ENCODE measurements around the gene DUSP7.

Gene DUSP7

DNA sequence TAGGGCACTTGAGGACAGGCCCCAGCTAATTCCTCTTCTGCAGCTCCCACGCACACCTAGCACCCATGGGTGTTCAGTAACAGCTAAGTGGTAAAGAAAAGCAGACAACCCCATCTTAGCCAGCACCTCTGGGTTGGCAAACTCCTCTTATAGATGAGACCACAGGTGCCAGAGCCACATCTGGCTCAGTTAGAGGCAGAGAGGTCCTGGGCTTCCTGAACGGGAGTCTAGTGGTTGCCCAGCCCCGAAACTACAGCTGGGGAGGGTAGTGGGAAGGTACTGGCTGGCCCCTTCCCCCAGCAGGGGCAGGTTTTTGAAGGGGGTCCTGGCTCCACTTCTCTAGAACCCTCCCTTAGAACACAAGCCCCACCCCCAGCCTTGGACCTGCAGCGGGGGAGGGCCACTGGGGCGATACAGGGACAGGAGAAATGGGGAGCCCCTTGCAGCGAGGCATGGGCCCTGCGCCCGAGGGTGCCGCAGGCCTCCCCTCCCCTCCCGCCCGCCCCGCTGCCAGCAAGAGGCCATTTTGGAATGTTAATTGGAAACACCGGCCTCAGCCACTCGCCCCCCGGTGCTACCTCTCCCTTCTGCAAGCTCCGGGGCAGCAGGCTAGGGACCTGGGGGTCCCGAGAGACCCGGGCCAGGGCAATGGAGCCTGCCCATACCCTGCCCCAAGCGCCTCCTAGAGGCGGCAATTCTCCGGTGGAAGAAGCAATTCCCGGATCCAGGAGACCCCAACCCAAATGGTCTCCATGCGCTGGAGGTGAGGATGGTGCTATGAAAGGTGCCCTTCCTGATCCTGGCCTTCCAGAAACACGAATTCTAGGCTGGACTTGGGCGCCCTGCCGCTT is 1.5 kb downstream of the DUSP7 start:
- Histone ChIP-seq H3K9me3 (ENCODE audit: control insufficient read depth, insufficient read depth, low read length) (no peaks in the 10 kb centered on the region), H3K27me3 (ENCODE audit: control insufficient read depth, low read length) (no peaks in the 10 kb centered on the region), H3K4me3 (ENCODE audit: low read length) (peak overlapping the region; percentile 76), H3K9me2 (replicated peaks; ENCODE audit: control insufficient read depth, low read length) (no peaks in the 10 kb centered on the region), H3K27ac (ENCODE audit: low read depth, low read length) (peak overlapping the region; percentile 34), H3K4me1 (ENCODE audit: control insufficient read depth, low read length) (peaks cover 43% of the 10 kb centered on the region), H3K4me2 (ENCODE audit: low read length) (peak overlapping the region; percentile 64), H3F3A (ENCODE audit: control insufficient read depth, insufficient read depth) (peaks cover 9% of the 10 kb centered on the region), H4K20me1 (ENCODE audit: control insufficient read depth, insufficient read depth, low read depth, low read length) (0 out of 2 replicates have a peak, but pooled peaks cover 4% of the 10 kb centered on the region), H3K36me3 (ENCODE audit: control insufficient read depth, low read length) (peaks cover 47% of the 10 kb centered on the region), H3K79me2 (ENCODE audit: control insufficient read depth, low read length) (peaks cover 55% of the 10 kb centered on the region)
- TF ChIP-seq, protein P1, sequence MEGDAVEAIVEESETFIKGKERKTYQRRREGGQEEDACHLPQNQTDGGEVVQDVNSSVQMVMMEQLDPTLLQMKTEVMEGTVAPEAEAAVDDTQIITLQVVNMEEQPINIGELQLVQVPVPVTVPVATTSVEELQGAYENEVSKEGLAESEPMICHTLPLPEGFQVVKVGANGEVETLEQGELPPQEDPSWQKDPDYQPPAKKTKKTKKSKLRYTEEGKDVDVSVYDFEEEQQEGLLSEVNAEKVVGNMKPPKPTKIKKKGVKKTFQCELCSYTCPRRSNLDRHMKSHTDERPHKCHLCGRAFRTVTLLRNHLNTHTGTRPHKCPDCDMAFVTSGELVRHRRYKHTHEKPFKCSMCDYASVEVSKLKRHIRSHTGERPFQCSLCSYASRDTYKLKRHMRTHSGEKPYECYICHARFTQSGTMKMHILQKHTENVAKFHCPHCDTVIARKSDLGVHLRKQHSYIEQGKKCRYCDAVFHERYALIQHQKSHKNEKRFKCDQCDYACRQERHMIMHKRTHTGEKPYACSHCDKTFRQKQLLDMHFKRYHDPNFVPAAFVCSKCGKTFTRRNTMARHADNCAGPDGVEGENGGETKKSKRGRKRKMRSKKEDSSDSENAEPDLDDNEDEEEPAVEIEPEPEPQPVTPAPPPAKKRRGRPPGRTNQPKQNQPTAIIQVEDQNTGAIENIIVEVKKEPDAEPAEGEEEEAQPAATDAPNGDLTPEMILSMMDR (IDR thresholded peaks at IDR 0.05; ENCODE audit: low read depth, low read length, poor library complexity, severe bottlenecking): peak; percentile 77
- TF ChIP-seq EZH2phosphoT487 (IDR thresholded peaks at IDR 0.05; ENCODE audit: borderline replicate concordance, low read length): no peak

DNA sequence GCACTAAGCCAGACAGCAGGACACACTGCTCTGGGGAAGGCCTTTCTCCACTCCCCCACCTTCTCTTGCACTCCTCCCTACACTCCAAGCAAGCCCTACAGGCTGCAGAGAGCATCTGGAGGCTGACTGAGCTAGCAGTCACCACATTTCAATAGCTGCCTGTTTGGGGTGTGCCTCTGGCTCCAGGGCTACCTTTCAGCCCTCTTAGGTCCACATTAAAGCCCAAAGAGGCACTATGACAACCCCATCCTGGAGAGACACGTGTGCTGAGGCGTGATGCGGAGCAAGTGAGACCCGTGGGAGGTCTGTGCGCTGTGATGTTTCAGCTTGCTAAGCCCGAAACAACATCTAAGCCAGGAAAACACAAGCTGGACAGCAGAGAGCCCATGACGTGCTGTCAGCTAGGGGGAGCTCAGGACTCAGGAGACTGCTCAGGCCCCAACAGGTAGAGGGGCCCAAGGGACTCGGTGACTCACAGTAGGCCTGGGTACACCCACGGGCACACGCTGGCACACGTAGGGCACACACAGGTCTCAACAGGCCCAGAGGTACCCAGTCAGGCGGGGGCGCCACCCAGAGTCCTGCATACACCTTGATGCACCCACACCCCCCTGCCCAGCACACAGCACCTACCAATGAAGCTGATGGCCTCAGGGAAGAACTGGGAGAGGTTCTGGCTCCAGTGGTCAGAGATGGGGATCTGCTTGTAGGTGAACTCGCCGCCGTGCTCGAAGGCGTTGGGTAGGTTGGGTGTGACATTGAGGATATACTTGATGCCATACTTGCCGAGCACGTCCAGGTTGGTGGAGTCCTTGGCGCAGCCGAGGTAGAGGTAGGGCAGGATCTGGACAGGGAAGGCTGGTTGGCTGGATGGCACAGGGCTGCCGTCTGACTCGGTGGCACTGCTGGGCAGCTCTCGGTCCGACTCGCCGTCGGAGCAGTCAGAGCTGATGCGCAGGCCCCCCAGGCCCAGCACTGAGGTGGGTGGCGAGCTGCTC is 2.8 kb downstream of the DUSP7 start:
- Histone ChIP-seq H3K4me1 (ENCODE audit: control insufficient read depth, low read length) (peaks cover 43% of the 10 kb centered on the region), H3K4me3 (ENCODE audit: low read length) (peak overlapping the region; percentile 76), H3K79me2 (ENCODE audit: control insufficient read depth, low read length) (peaks cover 55% of the 10 kb centered on the region), H3K36me3 (ENCODE audit: control insufficient read depth, low read length) (peaks cover 54% of the 10 kb centered on the region), H3K4me2 (ENCODE audit: low read length) (peak overlapping the region; percentile 64), H4K20me1 (ENCODE audit: control insufficient read depth, insufficient read depth, low read depth, low read length) (0 out of 2 replicates have a peak, but pooled peaks cover 4% of the 10 kb centered on the region), H3K27me3 (ENCODE audit: control insufficient read depth, low read length) (no peaks in the 10 kb centered on the region), H3K27ac (ENCODE audit: low read depth, low read length) (peak overlapping the region; percentile 50), H3K9me2 (replicated peaks; ENCODE audit: control insufficient read depth, low read length) (no peaks in the 10 kb centered on the region), H3K9me3 (ENCODE audit: control insufficient read depth, insufficient read depth, low read length) (no peaks in the 10 kb centered on the region), H3F3A (ENCODE audit: control insufficient read depth, insufficient read depth) (peaks cover 12% of the 10 kb centered on the region)
- TF ChIP-seq EZH2phosphoT487 (IDR thresholded peaks at IDR 0.05; ENCODE audit: borderline replicate concordance, low read length): no peak
- TF ChIP-seq, protein P1 (IDR thresholded peaks at IDR 0.05; ENCODE audit: low read depth, low read length, poor library complexity, severe bottlenecking): peak; percentile 51

DNA sequence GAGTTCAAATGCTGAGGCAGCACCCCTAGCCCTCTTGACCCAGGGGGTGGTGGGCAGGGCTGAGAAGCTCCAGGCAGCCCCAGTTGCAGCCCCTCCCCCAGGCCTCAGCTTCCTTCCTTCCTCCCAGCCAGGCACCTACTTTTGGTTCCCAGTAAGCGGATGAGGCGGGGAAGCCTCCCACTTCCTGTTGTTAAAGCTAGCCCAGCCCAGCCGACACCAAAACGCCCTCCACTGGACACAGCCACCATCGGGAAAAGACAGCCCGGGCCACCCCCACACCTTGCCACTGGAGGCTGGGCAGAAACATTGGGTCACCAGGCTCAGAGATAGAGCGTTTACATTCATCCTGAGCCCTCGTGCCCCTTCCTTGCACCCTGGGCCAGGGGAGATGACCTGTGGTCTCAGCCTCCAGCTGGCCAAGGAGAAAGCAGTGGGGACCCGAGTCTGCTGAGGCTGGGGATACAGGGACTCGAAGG is 3.5 kb downstream of the DUSP7 start:
- Histone ChIP-seq H3K4me2 (ENCODE audit: low read length) (peak overlapping the region; percentile 64), H3K4me3 (ENCODE audit: low read length) (peak overlapping the region; percentile 76), H3K79me2 (ENCODE audit: control insufficient read depth, low read length) (peaks cover 55% of the 10 kb centered on the region), H3K27me3 (ENCODE audit: control insufficient read depth, low read length) (no peaks in the 10 kb centered on the region), H3K36me3 (ENCODE audit: control insufficient read depth, low read length) (peaks cover 54% of the 10 kb centered on the region), H3K4me1 (ENCODE audit: control insufficient read depth, low read length) (peaks cover 38% of the 10 kb centered on the region), H3F3A (ENCODE audit: control insufficient read depth, insufficient read depth) (peaks cover 12% of the 10 kb centered on the region), H3K9me2 (replicated peaks; ENCODE audit: control insufficient read depth, low read length) (no peaks in the 10 kb centered on the region), H3K9me3 (ENCODE audit: control insufficient read depth, insufficient read depth, low read length) (no peaks in the 10 kb centered on the region), H4K20me1 (ENCODE audit: control insufficient read depth, insufficient read depth, low read depth, low read length) (0 out of 2 replicates have a peak, but pooled peaks cover 4% of the 10 kb centered on the region), H3K27ac (ENCODE audit: low read depth, low read length) (peak overlapping the region; percentile 50)
- no peak for TF ChIP-seq EZH2phosphoT487 (IDR thresholded peaks at IDR 0.05; ENCODE audit: borderline replicate concordance, low read length)
- TF ChIP-seq, protein P1 (IDR thresholded peaks at IDR 0.05; ENCODE audit: low read depth, low read length, poor library complexity, severe bottlenecking): no peak
